Lung microvascular endothelial cell (primary cell): Measurements from ENCODE around the gene PKHD1. TPM values are rescaled to one million over a fixed set of nuclear protein-coding genes. Genes with fewer than 3 reads are reported as not detected.

Experiments used
- DNase-seq, 2 donors: peaks; one replicate each; pipeline versions ENCODE4 v3.0.0 to v3.0.0-alpha.2; 2010; ENCODE audit warnings: low read depth in 2 of 2
- total RNA-seq: library from RNA; depleted of rRNA; stranded (reverse); fragments of >200 nt; gene quantifications from 2 replicates; pipeline ENCODE4 v1.2.1, GENCODE V29; 2014

The PKHD1 gene
- total RNA-seq, 1 donor from 2014 or later: not detected

- DNase-seq: no peak
These were observed 42.4 kb downstream of the PKHD1 start for GRCh38 chr6:52045033-52045432.

DNA sequence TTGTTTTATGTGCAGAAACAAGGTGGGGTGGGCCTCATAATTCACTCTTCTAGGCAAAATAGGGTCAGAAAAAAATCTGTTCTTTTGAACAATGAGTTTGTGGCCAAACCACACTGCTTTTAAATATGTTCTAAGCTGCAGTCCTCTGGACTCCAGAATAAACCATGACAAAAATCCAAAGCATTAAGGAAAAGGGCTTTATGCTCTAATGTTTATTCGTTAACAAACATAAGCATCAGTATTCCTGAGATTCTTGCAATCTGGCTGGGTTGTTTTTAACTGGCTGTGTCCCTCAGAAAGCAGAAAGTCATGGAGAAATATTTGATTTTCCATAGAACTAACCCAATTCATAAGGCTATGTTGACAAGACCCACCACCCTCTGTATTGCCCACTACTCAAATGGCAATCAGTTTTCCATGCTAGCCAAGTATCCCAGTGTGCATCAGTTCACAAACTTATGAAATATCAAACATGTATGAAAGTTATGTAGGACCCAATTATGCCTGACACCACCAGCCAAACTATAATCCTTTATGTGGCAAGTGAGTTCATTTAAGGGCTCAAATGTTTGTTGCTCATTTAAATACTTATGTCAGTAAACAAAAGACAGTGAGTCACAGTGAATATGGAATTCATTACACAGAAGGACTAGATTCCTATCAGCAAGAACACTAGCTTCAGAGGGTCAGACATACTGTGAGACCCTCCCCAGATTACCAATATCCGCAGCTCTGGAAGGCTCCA lies 45.1 kb downstream of the PKHD1 start:
- DNase-seq: no peak

- DNase-seq: no peak
These were observed 46.3 kb downstream of the PKHD1 start for GRCh38 chr6:52041134-52041533.

GRCh38 chr6:52027699-52028098 lies 59.7 kb downstream of the PKHD1 start:
- no peak for DNase-seq

DNA sequence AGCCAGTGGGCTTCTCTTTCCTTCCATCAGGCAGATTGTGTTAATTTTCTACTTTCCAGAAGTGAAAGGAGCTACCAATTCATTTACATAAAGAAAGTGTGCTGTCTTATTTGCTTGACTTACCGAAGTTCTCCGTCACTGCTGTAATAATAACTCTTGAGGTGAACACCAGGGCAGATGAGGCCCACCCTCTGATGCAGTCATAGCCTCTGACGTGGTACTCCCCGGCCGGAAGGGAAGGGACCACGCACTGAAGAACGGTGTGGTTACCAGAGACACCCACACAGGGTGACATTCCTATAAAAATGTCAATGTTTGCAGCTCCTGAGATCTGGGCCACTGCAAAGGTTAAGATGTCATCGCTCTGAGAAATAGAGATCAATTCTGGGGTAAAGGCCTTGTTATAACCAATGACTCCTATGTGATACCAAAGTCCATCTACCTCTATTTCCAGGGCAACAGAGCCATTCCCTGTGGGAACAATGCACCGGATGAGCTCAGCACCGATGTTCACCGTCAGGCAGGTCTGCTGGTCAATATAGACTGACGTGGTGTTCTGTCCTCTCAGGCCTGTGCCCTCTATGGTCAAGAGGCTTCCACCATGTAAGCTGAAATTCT lies 62.9 kb downstream of the PKHD1 start:
- DNase-seq: no peak

DNA sequence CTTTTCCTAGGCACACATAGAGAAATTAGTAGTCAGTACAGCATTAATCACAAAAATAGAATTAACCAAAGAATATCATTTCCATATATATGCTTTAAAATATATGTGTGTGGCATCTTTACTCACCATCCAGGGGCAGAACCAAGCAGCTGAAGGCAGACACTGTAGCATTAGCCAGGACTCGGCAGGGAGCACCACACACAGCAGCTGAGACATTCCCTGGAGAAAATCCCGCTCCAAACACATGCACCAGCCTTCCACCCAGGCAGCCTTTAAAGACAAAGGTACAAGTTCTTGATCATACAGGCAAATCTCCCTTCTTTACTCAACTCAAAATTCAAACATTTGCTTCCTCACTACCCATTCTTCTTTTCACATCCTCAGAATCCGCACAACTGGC lies 64.7 kb downstream of the PKHD1 start:
- DNase-seq: no peak

DNA sequence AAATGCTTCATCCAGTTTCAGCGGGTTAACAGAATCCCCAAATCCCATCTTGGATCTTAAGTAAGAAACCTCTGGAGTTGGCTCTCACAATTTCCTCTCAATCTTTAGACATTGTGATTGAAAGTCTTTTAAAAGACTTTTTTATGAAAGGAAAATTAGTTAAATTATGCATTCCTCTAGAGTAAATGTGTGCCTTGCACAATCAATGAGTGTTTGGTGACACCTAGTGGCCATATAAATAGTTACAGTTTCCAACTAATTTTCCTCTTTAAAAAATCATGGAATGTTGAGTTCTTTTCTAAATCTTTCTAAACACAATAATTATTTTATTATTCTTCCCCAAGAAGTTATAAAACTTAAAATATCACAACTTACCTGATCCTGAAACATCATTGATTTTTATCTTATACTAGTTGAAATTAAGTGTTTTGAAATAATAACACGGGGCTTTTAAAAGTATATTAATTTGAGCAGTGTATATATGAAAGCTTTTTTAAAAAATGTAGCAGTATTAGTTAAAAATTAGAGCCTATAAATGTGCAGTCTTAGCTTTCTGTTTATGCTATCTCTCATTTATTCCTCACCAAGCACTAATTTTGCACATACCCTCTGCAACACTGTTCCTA lies 66.4 kb downstream of the PKHD1 start:
- DNase-seq: peak; percentile 30 to 53

DNA sequence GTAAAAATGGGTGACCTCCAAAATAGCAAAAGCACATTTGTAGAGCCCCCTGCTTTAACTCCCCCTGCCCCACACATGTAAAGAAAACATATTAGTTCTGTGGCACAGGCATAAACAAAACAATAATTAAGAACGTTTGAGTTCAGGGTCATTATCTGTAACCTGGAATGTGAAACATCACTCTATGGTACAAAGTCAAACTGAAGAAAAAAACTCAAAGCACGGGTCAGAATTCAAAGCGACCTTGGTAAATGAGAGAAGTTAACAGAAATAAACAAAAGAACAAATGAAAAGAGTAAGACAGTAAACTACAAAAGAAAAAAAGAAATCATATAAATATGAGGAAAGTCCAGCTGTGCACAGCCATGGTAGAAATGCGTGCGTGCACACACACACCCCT lies 67.5 kb downstream of the PKHD1 start:
- DNase-seq: no peak

DNA sequence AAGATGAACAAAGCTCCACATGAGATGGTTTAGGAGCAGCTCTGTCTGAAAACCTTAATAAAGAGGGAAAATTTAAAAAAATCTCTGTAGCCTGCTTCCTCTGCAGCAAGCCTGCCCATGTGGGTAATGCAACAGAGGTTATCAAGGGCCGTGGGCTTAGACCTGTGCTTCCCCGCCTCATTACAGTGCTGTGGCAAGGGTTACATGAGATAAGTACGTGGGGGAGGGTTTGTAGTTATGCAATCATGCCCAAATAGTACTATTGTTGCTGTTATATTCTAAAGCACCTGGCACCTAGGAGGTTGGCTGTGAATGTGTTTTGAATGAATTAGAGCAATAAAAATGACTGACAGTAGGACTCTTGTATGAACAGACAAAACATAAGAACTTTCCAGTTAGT lies 68.3 kb downstream of the PKHD1 start:
- DNase-seq: no peak

GRCh38 chr6:52016915-52017748 lies 70.3 kb downstream of the PKHD1 start:
- DNase-seq: no peak

DNA sequence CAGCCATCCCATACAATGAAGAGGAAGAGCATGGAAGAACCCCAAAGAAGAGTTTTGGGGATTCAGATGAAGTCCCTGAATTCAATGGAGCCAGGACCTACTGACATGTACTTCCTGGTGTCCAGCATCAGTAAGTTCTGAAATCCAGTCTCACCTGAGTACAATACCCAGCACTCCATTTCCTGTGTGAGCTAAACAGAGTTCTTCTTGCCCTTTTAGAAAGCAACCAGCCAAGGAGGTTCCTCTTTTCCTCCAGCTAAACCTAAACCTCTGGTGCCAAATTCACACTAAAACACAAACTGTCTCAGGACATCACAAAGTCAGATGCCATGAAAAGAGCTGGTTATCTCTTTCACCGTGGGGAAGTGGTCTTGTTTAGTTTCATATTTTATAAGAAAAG lies 71.5 kb downstream of the PKHD1 start:
- DNase-seq: no peak

GRCh38 chr6:52014391-52014790 lies 73.0 kb downstream of the PKHD1 start:
- DNase-seq: no peak

GRCh38 chr6:52013035-52013434 lies 74.4 kb downstream of the PKHD1 start:
- peak in 1 of 2 donors; percentile 11 for DNase-seq

GRCh38 chr6:52012582-52012981 lies 74.8 kb downstream of the PKHD1 start:
- DNase-seq: no peak

DNA sequence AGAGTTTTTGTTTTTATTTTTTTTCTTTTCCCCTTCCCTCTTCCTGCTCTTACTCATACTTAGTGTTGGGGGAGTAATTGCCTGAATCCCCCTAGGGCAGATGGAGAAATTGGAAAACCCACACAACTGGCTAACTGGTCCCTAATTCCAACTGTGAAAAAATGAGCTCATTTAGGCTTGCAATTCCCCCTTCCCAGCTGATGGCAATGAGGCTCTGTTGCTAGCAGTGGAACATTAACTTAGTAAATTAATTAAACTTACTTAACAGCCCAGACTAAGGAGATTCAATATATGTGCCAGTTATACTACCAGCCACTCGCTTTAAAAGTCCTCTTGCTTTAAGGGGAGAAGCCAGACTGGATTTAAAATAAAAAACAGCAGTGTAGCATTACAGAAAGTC lies 76.6 kb downstream of the PKHD1 start:
- no peak for DNase-seq

DNA sequence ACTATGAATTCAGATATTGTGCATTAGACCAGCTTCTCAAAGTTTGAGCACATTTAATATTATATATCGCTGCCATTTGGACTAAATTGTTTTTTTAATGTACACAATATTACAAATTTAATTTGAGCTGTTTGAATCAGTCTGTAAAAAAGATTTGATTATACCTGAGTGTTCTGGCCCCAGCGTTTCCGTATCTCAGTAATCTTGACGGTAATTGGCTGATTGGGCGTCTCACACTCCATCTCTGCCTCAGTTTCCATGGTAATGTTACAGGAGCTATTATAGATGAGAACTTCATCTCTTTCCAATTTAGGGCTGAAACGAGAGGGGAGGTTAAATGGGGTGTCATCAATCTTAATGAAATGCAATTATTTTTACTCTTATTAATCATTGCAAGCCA lies 77.3 kb downstream of the PKHD1 start:
- DNase-seq: no peak

DNA sequence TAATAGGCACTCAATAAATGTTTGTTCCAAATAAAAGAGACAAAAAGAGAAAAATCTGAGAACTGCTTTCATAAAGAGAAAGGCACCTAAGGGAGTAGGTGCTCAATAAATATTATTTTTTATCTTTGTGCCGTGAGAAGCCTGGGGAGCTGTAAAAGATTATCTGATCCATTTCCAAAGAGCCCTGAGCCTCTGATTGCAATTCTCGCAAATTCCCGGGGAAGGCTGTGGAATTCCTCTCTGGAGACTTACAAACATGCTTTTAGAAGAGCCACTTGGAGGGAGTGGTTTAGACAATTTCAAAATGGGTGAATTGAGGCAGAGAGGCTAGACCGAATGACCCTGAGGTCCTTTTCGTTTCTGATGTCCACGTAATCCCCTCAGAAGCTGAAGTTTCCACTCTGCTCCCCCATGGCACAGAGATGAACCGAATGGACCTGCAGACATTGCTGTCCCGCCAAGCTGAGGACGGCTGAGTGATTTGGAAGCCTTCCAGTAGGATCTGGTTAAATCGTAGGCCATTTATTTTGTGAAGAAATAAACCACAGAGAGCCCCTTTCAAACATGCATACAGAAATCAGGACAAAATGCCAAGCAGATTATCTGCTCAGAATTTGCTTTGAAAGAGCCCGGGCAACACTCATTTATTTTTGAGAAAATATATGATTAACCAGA lies 77.8 kb downstream of the PKHD1 start:
- DNase-seq: no peak

DNA sequence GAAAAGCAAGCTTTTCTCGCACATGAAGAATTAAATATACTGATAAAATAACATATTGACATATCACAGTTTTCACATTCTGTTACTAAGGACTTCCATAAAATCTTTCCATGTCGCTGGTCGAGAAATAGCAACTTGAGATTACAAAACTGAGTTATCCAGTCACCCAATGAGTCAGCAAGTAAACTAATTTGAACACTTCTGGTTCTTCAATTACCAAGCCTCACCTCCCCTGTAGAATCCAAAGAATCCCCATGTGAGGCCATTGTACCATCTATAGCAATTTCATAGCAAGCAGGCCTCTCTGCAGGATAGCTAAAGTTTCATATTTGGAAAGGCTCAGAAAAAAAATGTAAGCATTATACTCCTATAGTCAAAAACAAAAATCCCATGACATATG lies 87.3 kb downstream of the PKHD1 start:
- DNase-seq: no peak

DNA sequence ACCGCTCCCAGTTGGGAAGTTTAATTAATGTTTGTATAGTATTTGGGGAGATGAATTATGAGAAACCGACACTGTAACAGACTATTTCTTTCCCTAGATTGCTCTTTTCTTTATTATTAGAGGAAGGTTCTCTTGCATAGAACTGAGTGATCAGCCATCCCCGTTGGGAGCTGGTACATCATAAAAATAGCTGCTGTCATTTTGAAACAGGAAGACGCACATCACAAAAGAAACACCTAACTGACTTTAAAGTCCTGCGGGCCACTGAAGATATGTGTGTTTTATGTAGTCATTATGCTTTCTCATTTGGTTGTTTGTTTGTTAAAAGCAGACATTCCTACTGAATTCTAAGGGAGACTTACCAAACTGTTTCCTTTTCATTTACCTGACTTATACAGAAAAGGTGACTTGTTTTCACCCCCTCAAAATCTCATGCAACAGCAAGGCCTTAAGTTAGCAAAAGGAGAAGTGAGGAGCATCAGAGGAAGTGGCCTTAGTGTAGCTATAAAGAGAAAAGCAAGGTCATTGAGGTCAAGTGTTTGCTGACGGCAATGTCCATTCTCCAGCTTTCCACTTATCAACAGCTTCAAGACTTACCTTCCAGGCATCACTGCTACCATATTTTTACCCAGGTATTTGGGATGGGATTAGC lies 91.0 kb downstream of the PKHD1 start:
- DNase-seq: no peak

DNA sequence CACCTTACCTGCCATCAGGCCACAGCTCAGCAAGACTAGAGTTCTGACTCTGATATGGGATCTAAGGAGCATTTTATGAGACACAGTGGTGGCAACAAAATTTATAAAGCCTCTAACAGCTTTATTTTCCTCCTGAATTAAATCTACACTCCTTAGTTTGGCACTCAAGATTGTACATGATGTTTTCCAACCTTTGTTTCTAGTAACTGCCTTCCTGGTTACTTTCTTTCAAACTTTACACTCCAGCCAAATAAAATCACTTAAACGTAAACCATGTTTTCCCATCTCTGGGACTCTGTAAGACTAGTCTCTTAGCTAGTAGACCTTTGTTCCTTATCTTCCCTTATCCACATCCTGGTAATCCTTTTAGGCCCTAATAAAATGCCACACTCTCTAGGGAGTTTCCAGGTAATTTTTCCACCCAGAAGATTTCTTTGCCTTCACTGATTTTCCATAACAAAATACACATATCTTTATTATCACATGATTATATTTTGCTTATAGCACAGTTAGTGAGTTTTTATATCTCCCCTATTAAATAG lies 92.1 kb downstream of the PKHD1 start:
- no peak for DNase-seq

GRCh38 chr6:51992876-51993275 lies 94.5 kb downstream of the PKHD1 start:
- DNase-seq: no peak
